Colonic mucosa (tissue), 4 donors: ENCODE data around the gene SYCP2. TPM values are rescaled to one million over a fixed set of nuclear protein-coding genes. Genes with fewer than 3 reads are reported as not detected.

Source experiments
- DNase-seq: peaks from one replicate; pipeline ENCODE4 v3.0.0-alpha.2; 2020
- H3K27ac ChIP-seq: fragments of 200-600 bp; one replicate; pipeline ENCODE4 v1.8.0; 2021
- H3K27me3 ChIP-seq: fragments of 200-600 bp; one replicate; pipeline ENCODE4 v1.8.0; 2021
- H3K36me3 ChIP-seq: fragments of 200-600 bp; one replicate; pipeline ENCODE4 v1.8.0; 2021
- H3K4me1 ChIP-seq: fragments of 200-600 bp; one replicate; pipeline ENCODE4 v1.8.0; 2021; ENCODE audit warnings: mild to moderate bottlenecking
- H3K4me3 ChIP-seq: fragments of 200-600 bp; one replicate; pipeline ENCODE4 v1.8.0; 2021
- H3K9ac ChIP-seq, 2 donors: one replicate each; pipeline ENCODE4 v1.7.0; 2013; ENCODE audit warnings: control low read depth in 2 of 2, low read depth in 2 of 2, low read length in 2 of 2
- H3K9me3 ChIP-seq: fragments of 200-600 bp; one replicate; pipeline ENCODE4 v1.8.0; 2021
- CTCF ChIP-seq: fragments of 200-600 bp; IDR thresholded peaks from one replicate; pipeline ENCODE4 v1.8.0; 2022; ENCODE audit warnings: antibody characterized with exemption, mild to moderate bottlenecking
- intact Hi-C: fragments of 100-400 bp; cut with DNase I; formaldehyde crosslinking; loops from one replicate; pipeline ENCODE4 v1.14.1; 2022
- total RNA-seq, 2 donors: library from RNA; stranded (reverse); fragmentation: NEBNext Ultra II Directional in 1 of 2; extraction: Animal tissue kit (Norgen Biotek cat#: 25700) in 1 of 2; gene quantifications; one replicate each; pipeline ENCODE4 v1.2.1, GENCODE V29; 2021
- donor health status: healthy.
- donor health status: DM: no; HTN: no; CAD: no.
- donor health status: DM: no; HTN: no; CAD: no.

Gene SYCP2
- total RNA-seq, 2 donors from 2014 or later: 0.74 to 1.1 TPM

- no peaks in the 10 kb centered on the region for H3K9me3 ChIP-seq
- H3K27ac ChIP-seq: no peak overlapping the region
- intact Hi-C loops: no loop called here
- no peak overlapping the region for H3K9ac ChIP-seq
- H3K36me3 ChIP-seq: no peaks in the 10 kb centered on the region
- DNase-seq: no peak
- H3K4me1 ChIP-seq: no peaks in the 10 kb centered on the region
- H3K27me3 ChIP-seq: no peaks in the 10 kb centered on the region
- TF ChIP-seq CTCF: peak; percentile 58
- no peak overlapping the region for H3K4me3 ChIP-seq
Observed at GRCh38 chr20:59948828-59949720, 15.6 kb upstream of the SYCP2 start.

GRCh38 chr20:59948212-59948611 lies 14.8 kb upstream of the SYCP2 start:
- Histone ChIP-seq H3K9ac (no peak overlapping the region), H3K36me3 (no peaks in the 10 kb centered on the region), H3K4me3 (no peak overlapping the region), H3K9me3 (no peaks in the 10 kb centered on the region), H3K27me3 (no peaks in the 10 kb centered on the region), H3K4me1 (no peaks in the 10 kb centered on the region), H3K27ac (no peak overlapping the region)
- DNase-seq: no peak
- TF ChIP-seq CTCF: no peak
- intact Hi-C loops: no loop called here

GRCh38 chr20:59947376-59947775 lies 13.9 kb upstream of the SYCP2 start:
- Histone ChIP-seq H3K36me3 (no peaks in the 10 kb centered on the region), H3K9ac (no peak overlapping the region), H3K4me1 (no peaks in the 10 kb centered on the region), H3K27me3 (no peaks in the 10 kb centered on the region), H3K27ac (no peak overlapping the region), H3K4me3 (no peak overlapping the region), H3K9me3 (no peaks in the 10 kb centered on the region)
- DNase-seq: no peak
- intact Hi-C loops: no loop called here
- no peak for TF ChIP-seq CTCF

GRCh38 chr20:59945731-59946130 lies 12.3 kb upstream of the SYCP2 start:
- Histone ChIP-seq H3K9ac (peak overlapping the region in 1 of 2 donors; percentile 16), H3K9me3 (no peaks in the 10 kb centered on the region), H3K4me1 (no peaks in the 10 kb centered on the region), H3K27me3 (no peaks in the 10 kb centered on the region), H3K4me3 (no peak overlapping the region), H3K36me3 (no peaks in the 10 kb centered on the region), H3K27ac (no peak overlapping the region)
- DNase-seq: no peak
- TF ChIP-seq CTCF: no peak
- intact Hi-C loops: no loop called here

GRCh38 chr20:59945175-59945574 lies 11.7 kb upstream of the SYCP2 start:
- DNase-seq: no peak
- Histone ChIP-seq H3K27ac (no peak overlapping the region), H3K36me3 (no peaks in the 10 kb centered on the region), H3K27me3 (no peaks in the 10 kb centered on the region), H3K4me3 (no peak overlapping the region), H3K9me3 (no peaks in the 10 kb centered on the region), H3K4me1 (no peaks in the 10 kb centered on the region), H3K9ac (no peak overlapping the region)
- intact Hi-C loops: no loop called here
- TF ChIP-seq CTCF: no peak
